H1 (cell line): ENCODE measurements around the gene CCDC136.

ENCODE experiments used
- CHD2 ChIP-seq: IDR thresholded peaks from 2 replicates; pipeline ENCODE4 v1.6.1; 2012; ENCODE audit warnings: low read length, improper control_type of control experiment
- EP300 ChIP-seq, 2 experiments: IDR thresholded peaks; 1 replicate in 1 of 2; 2 replicates in 1 of 2; pipeline ENCODE4 v1.6.1; 2011 to 2012; ENCODE audit warnings: low read depth in 2 of 2, low read length in 2 of 2, mild to moderate bottlenecking in 2 of 2, borderline replicate concordance in 1 of 2, inconsistent platforms in 1 of 2, moderate library complexity in 1 of 2
- FOSL1 ChIP-seq: IDR thresholded peaks from 2 replicates; pipeline ENCODE4 v1.6.1; 2011; ENCODE audit warnings: mild to moderate bottlenecking, low read depth, low read length, moderate library complexity; ENCODE audit not compliant: insufficient read depth
- POLR2A ChIP-seq, 2 experiments: IDR thresholded peaks; 1 replicate in 1 of 2; 2 replicates in 1 of 2; pipeline ENCODE4 v1.6.1; 2011; ENCODE audit warnings: low read depth in 2 of 2, low read length in 2 of 2, mild to moderate bottlenecking in 2 of 2; ENCODE audit errors: control extremely low read depth in 1 of 2
- POLR2AphosphoS5 ChIP-seq: IDR thresholded peaks from 2 replicates; pipeline ENCODE4 v1.6.1; 2011; ENCODE audit warnings: low read depth, low read length
- RFX5 ChIP-seq: IDR thresholded peaks from 2 replicates; pipeline ENCODE4 v1.6.1; 2011; ENCODE audit warnings: low read depth, low read length, improper control_type of control experiment, borderline replicate concordance
- SUZ12 ChIP-seq: fragments of 200-600 bp; sonication (generic); IDR thresholded peaks from 2 replicates; pipeline ENCODE4 v1.6.1; 2012; ENCODE audit warnings: mild to moderate bottlenecking, inconsistent platforms, low read length, moderate library complexity, mixed read lengths
- TF ChIP-seq, protein P1 (sequence below), 3 experiments: IDR thresholded peaks; 1 replicate in 2 of 3; 2 replicates in 1 of 3; pipeline versions ENCODE4 v1.5.1 to v1.6.1; 2011; ENCODE audit warnings: low read length in 3 of 3, mild to moderate bottlenecking in 3 of 3, inconsistent platforms in 2 of 3, low read depth in 1 of 3, moderate library complexity in 1 of 3; ENCODE audit not compliant: insufficient read depth in 1 of 3; ENCODE audit errors: control extremely low read depth in 1 of 3

DNA sequence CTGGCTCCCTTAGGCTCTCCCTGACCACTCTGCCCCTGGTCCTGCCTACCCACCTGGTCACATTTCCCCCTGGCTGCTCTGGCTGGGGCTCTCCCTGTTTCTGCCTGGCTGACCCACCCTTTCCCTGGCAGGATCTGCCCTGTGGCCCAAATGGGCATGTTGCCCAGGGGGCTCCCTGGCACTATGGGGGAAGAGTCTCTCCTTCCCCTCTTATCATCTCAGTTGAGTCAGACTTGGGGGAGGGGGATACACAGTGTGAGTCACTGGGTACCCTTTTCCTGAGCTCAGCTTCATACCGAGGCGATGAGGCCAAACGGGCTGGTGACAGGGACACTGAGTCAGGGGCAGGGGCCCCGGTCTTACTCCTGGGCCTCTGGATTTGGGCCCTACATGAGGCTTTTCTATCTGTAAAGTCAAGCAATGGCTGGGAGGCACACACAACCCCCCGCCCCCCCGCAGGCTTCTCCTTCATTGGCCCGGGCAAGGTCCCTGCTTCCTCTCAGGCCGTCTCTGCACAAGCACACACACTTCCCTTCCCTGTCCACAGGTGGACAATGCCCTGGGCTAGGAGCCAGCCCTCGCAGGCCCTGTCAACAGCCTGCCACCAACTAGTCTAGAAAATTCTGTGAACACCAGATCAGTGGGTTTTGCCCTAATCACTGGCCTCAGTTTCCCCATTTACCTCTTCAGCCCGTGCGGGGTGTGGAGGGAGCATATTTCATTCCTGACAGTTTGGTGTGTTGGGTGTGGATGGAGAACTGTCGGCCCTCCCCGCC, 37.8 kb downstream of the CCDC136 start:
- no peak for TF ChIP-seq FOSL1
- TF ChIP-seq POLR2AphosphoS5 = no peak
- no peak for TF ChIP-seq CHD2
- TF ChIP-seq EP300 (IDR thresholded peaks at IDR 0.05; ENCODE audit: borderline replicate concordance in 1 of 2, low read depth in 2 of 2, low read length in 2 of 2) = no peak
- TF ChIP-seq SUZ12 = no peak
- TF ChIP-seq, protein P1, sequence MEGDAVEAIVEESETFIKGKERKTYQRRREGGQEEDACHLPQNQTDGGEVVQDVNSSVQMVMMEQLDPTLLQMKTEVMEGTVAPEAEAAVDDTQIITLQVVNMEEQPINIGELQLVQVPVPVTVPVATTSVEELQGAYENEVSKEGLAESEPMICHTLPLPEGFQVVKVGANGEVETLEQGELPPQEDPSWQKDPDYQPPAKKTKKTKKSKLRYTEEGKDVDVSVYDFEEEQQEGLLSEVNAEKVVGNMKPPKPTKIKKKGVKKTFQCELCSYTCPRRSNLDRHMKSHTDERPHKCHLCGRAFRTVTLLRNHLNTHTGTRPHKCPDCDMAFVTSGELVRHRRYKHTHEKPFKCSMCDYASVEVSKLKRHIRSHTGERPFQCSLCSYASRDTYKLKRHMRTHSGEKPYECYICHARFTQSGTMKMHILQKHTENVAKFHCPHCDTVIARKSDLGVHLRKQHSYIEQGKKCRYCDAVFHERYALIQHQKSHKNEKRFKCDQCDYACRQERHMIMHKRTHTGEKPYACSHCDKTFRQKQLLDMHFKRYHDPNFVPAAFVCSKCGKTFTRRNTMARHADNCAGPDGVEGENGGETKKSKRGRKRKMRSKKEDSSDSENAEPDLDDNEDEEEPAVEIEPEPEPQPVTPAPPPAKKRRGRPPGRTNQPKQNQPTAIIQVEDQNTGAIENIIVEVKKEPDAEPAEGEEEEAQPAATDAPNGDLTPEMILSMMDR (IDR thresholded peaks at IDR 0.05; ENCODE audit: control extremely low read depth in 1 of 3, insufficient read depth in 1 of 3, low read depth in 1 of 3, low read length in 3 of 3) = no peak
- no peak for TF ChIP-seq RFX5
- no peak for TF ChIP-seq POLR2A (IDR thresholded peaks at IDR 0.05; ENCODE audit: control extremely low read depth in 1 of 2, low read depth in 2 of 2, low read length in 2 of 2)
